Myometrial cell (primary cell): ENCODE measurements around the gene ACAP2. TPM values are rescaled to one million over a fixed set of nuclear protein-coding genes. Genes with fewer than 3 reads are reported as not detected.

Experiments used
- total RNA-seq: library from RNA; depleted of rRNA; stranded (reverse); fragments of >200 nt; gene quantifications from 2 replicates; pipeline ENCODE4 v1.2.3, GENCODE V29; 2015

ACAP2 gene
- total RNA-seq: 36.3 and 36.9 TPM in 2 replicates

GRCh38 chr3:195442573-195443390 is at the start of gene ACAP2:
ACAP2 (minus strand) TSS chr3:195443020; CDS start chr3:195442847, 173 bp downstream.

GRCh38 chr3:195270817-195271409 is 171.9 kb downstream of the ACAP2 start, which contains the start of gene XXYLT1:
XXYLT1 (minus strand) TSS chr3:195271159; CDS start chr3:195271058, 101 bp downstream.

Other genes starting within 250 kb of the ACAP2 start
- 14.1 and 17.7 TPM in 2 replicates for gene XXYLT1, start 171.9 kb downstream of the ACAP2 start, total RNA-seq
- 34.7 and 43.5 TPM in 2 replicates for gene PPP1R2, start 100.3 kb upstream of the ACAP2 start, total RNA-seq
- gene APOD, start 140.9 kb upstream of the ACAP2 start, total RNA-seq: 5.5 and 9.2 TPM in 2 replicates